Subcutaneous abdominal adipose tissue (tissue), 5 donors: Measurements from ENCODE around the gene BARX1.

Source experiments
- H3K27ac ChIP-seq: one replicate; pipeline ENCODE4 v1.7.0; 2013; ENCODE audit warnings: low read depth, mild to moderate bottlenecking, inconsistent platforms, low read length, moderate library complexity
- H3K27me3 ChIP-seq, 5 donors: one replicate each; pipeline ENCODE4 v1.7.0; 2013; ENCODE audit warnings: low read length in 5 of 5, inconsistent platforms in 1 of 5; ENCODE audit not compliant: control insufficient read depth in 5 of 5, insufficient read depth in 4 of 5
- H3K36me3 ChIP-seq, 5 donors: one replicate each; pipeline ENCODE4 v1.7.0; 2013; ENCODE audit warnings: low read length in 5 of 5; ENCODE audit not compliant: control insufficient read depth in 5 of 5, insufficient read depth in 5 of 5
- H3K4me1 ChIP-seq, 5 donors: one replicate each; pipeline ENCODE4 v1.7.0; 2013; ENCODE audit warnings: low read length in 5 of 5, mild to moderate bottlenecking in 3 of 5, moderate library complexity in 1 of 5; ENCODE audit not compliant: control insufficient read depth in 5 of 5, insufficient read depth in 5 of 5
- H3K4me3 ChIP-seq, 5 donors: one replicate each; pipeline ENCODE4 v1.7.0; 2013; ENCODE audit warnings: low read length in 5 of 5, low read depth in 1 of 5
- H3K9ac ChIP-seq, 5 donors: one replicate each; pipeline ENCODE4 v1.7.0; 2013; ENCODE audit warnings: low read length in 5 of 5, mild to moderate bottlenecking in 4 of 5, moderate library complexity in 3 of 5
- H3K9me3 ChIP-seq, 5 donors: one replicate each; pipeline ENCODE4 v1.7.0; 2013; ENCODE audit warnings: low read length in 5 of 5; ENCODE audit not compliant: control insufficient read depth in 5 of 5
- donor health status: healthy.
- donor health status: healthy.
- donor health status: healthy.
- donor health status: healthy.
- donor health status: healthy.

BARX1 gene

GRCh38 chr9:93955111-93955980 is at the start of gene BARX1:
BARX1 (minus strand) TSS chr9:93955355; CDS start chr9:93955146, 209 bp downstream.
- Histone ChIP-seq H3K9me3 (no peaks in the 10 kb centered on the region), H3K9ac (no peak within 1 kb of the TSS), H3K27ac (no peak within 1 kb of the TSS), H3K27me3 (peaks cover 82 to 90% (median 88%) of the 10 kb centered on the region in 5 donors), H3K36me3 (no peaks in the 10 kb centered on the region), H3K4me1 (peaks cover 4 to 75% (median 63%) of the 10 kb centered on the region in 5 donors), H3K4me3 (peak within 1 kb of the TSS in 4 of 5 donors; percentile 3 to 57 (median 41))

GRCh38 chr9:94002316-94003140 is 47.4 kb upstream of the BARX1 start:
- Histone ChIP-seq H3K27me3 (peaks cover 0 to 10% (median 4%) of the 10 kb centered on the region in 5 donors), H3K9me3 (peaks cover 0 to 3% (median 0%) of the 10 kb centered on the region in 5 donors), H3K4me1 (no peaks in the 10 kb centered on the region), H3K9ac (no peak overlapping the region), H3K27ac (no peak overlapping the region), H3K36me3 (no peaks in the 10 kb centered on the region), H3K4me3 (no peak overlapping the region)

- no peak overlapping the region for H3K4me3 ChIP-seq
These were observed 41.7 kb upstream of the BARX1 start for GRCh38 chr9:93996863-93997262.

GRCh38 chr9:93996367-93996766 is 41.2 kb upstream of the BARX1 start:
- H3K27me3 ChIP-seq = no peaks in the 10 kb centered on the region
- no peaks in the 10 kb centered on the region for H3K36me3 ChIP-seq
- H3K9me3 ChIP-seq = peaks cover 0 to 2% (median 0%) of the 10 kb centered on the region in 5 donors
- no peaks in the 10 kb centered on the region for H3K4me1 ChIP-seq
- H3K9ac ChIP-seq = no peak overlapping the region
- H3K27ac ChIP-seq = no peak overlapping the region
- H3K4me3 ChIP-seq = no peak overlapping the region

More at GRCh38 chr9:93996863-93997262, 41.7 kb upstream of the BARX1 start:
- Histone ChIP-seq H3K27me3 (no peaks in the 10 kb centered on the region), H3K9ac (no peak overlapping the region), H3K9me3 (peaks cover 0 to 2% (median 0%) of the 10 kb centered on the region in 5 donors), H3K27ac (no peak overlapping the region), H3K36me3 (no peaks in the 10 kb centered on the region), H3K4me1 (no peaks in the 10 kb centered on the region)

GRCh38 chr9:93994545-93994944 is 39.4 kb upstream of the BARX1 start:
- no peak overlapping the region for H3K27ac ChIP-seq
- H3K9ac ChIP-seq = no peak overlapping the region
- no peaks in the 10 kb centered on the region for H3K27me3 ChIP-seq
- H3K4me3 ChIP-seq = no peak overlapping the region
- H3K4me1 ChIP-seq = no peaks in the 10 kb centered on the region
- H3K36me3 ChIP-seq = peaks cover 0 to 3% (median 0%) of the 10 kb centered on the region in 5 donors
- peaks cover 0 to 12% (median 7%) of the 10 kb centered on the region in 5 donors for H3K9me3 ChIP-seq

- Histone ChIP-seq H3K9ac (no peak overlapping the region), H3K4me1 (no peaks in the 10 kb centered on the region), H3K27ac (no peak overlapping the region), H3K36me3 (peaks cover 0 to 3% (median 0%) of the 10 kb centered on the region in 5 donors), H3K4me3 (no peak overlapping the region), H3K9me3 (peaks cover 0 to 12% (median 9%) of the 10 kb centered on the region in 5 donors), H3K27me3 (no peaks in the 10 kb centered on the region)
These were observed 39.0 kb upstream of the BARX1 start for GRCh38 chr9:93994132-93994531.

GRCh38 chr9:93992830-93993229 is 37.7 kb upstream of the BARX1 start:
- no peak overlapping the region for H3K9ac ChIP-seq

GRCh38 chr9:93990448-93990847 is 35.3 kb upstream of the BARX1 start:
- Histone ChIP-seq H3K27ac (no peak overlapping the region), H3K4me3 (no peak overlapping the region), H3K27me3 (no peaks in the 10 kb centered on the region), H3K36me3 (peaks cover 0 to 3% (median 0%) of the 10 kb centered on the region in 5 donors), H3K4me1 (no peaks in the 10 kb centered on the region), H3K9me3 (peaks cover 2 to 19% (median 15%) of the 10 kb centered on the region in 5 donors), H3K9ac (no peak overlapping the region)

More at GRCh38 chr9:93992830-93993229, 37.7 kb upstream of the BARX1 start:
- Histone ChIP-seq H3K4me1 (no peaks in the 10 kb centered on the region), H3K9me3 (peaks cover 0 to 12% (median 9%) of the 10 kb centered on the region in 5 donors), H3K27ac (no peak overlapping the region), H3K36me3 (peaks cover 0 to 3% (median 0%) of the 10 kb centered on the region in 5 donors), H3K4me3 (no peak overlapping the region), H3K27me3 (no peaks in the 10 kb centered on the region)

GRCh38 chr9:93988056-93988455 is 32.9 kb upstream of the BARX1 start:
- Histone ChIP-seq H3K27me3 (no peaks in the 10 kb centered on the region), H3K9me3 (peaks cover 2 to 24% (median 18%) of the 10 kb centered on the region in 5 donors), H3K4me1 (no peaks in the 10 kb centered on the region), H3K36me3 (peaks cover 0 to 3% (median 0%) of the 10 kb centered on the region in 5 donors), H3K27ac (no peak overlapping the region), H3K9ac (no peak overlapping the region), H3K4me3 (no peak overlapping the region)
